MM.1S (cell line): ENCODE results near the gene MUC5B.

Experiments used
- CTCF ChIP-seq: fragments of 300-600 bp; sonication (generic); IDR thresholded peaks from 2 replicates; pipeline ENCODE4 v1.5.1; 2016; ENCODE audit warnings: antibody characterized with exemption, low read length, mixed read lengths
- EZH2 ChIP-seq: fragments of 300-600 bp; sonication (generic); optimal IDR thresholded peaks from 2 replicates; pipeline ENCODE3; 2017; ENCODE audit warnings: low read depth, mild to moderate bottlenecking, antibody characterized with exemption, low read length, mixed read lengths
- EZH2phosphoT487 ChIP-seq: fragments of 300-600 bp; sonication (generic); IDR thresholded peaks from 2 replicates; pipeline ENCODE4 v1.6.1; 2018; ENCODE audit warnings: antibody characterized with exemption, low read length

- TF ChIP-seq CTCF (no peak), EZH2 (no peak), EZH2phosphoT487 (no peak)
Measured at GRCh38 chr11:1256257-1257045, 33.6 kb downstream of the MUC5B start.
